GM10248 (cell line): ENCODE results near the gene GRAP2.
"Not testable (repeated sequence)": the region's sequence is repeated elsewhere in the genome, so short reads cannot be mapped to it uniquely, and the experiment has no call there.

Experiments used
- CTCF ChIA-PET: fragments of 300-600 bp; sonication (Branson Sonifier 250); formaldehyde crosslinking; extraction: SDS; loops from one replicate; lab custom pipeline; 2021; ENCODE audit warnings: antibody characterized with exemption; lab: Yijun Ruan, JAX
- POLR2A ChIA-PET: fragments of 350-650 bp; sonication (Branson Sonifier 250); formaldehyde crosslinking; extraction: SDS; loops from one replicate; lab custom pipeline; 2020; ENCODE audit warnings: antibody characterized with exemption; lab: Yijun Ruan, JAX
- DNase-seq: peaks from one replicate; pipeline ENCODE4 v3.0.0; 2012; ENCODE audit errors: extremely low spot score
- TF ChIP-seq, protein P1 (sequence below): IDR thresholded peaks from 2 replicates; pipeline ENCODE4 v1.5.1; 2012; ENCODE audit warnings: mild to moderate bottlenecking, low read depth; ENCODE audit errors: extremely low read depth, missing control alignments, control extremely low read depth

GRAP2 gene

DNA sequence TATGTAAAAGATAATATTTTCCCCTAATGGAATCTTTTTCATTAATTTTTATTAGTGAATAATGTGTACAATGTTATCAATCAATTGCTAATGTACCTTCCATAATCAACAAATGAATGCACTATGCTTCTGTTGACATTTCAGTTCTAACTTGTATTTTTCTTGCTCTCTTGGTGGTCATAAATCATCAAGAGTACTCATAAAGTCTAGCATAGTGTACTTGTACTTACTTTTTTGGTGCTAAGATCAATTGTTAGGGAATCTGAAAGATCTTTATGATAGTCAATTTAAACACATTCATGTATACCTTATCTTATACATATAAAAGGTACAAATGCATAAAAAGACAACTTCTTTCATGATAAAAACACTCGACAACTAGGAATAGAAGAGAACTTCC, 17.8 kb upstream of the GRAP2 start:
- ChIA-PET POLR2A (no interaction called here), CTCF (no interaction called here)
- TF ChIP-seq, protein P1, sequence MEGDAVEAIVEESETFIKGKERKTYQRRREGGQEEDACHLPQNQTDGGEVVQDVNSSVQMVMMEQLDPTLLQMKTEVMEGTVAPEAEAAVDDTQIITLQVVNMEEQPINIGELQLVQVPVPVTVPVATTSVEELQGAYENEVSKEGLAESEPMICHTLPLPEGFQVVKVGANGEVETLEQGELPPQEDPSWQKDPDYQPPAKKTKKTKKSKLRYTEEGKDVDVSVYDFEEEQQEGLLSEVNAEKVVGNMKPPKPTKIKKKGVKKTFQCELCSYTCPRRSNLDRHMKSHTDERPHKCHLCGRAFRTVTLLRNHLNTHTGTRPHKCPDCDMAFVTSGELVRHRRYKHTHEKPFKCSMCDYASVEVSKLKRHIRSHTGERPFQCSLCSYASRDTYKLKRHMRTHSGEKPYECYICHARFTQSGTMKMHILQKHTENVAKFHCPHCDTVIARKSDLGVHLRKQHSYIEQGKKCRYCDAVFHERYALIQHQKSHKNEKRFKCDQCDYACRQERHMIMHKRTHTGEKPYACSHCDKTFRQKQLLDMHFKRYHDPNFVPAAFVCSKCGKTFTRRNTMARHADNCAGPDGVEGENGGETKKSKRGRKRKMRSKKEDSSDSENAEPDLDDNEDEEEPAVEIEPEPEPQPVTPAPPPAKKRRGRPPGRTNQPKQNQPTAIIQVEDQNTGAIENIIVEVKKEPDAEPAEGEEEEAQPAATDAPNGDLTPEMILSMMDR, result no peak
- DNase-seq, result no peak

DNA sequence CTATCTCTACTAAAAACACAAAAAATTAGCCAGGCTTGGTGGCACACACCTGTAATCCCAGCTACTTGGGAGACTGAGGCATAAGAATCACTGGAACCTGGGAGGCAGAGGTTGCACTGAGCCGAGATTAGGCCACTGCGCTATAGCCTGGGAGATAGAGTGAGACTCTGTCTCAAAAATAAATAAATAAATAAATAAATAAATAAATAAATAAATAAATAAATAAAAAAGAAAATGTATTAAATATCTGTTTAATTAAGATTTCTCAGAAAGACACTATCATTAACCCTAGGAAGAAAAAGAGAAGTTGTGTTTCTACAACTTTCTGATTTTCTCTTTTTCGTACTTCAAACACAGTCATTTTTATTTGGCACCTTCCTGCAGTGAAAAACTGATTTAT, 11.0 kb upstream of the GRAP2 start:
- DNase-seq, POLR2A ChIA-PET: not testable (repeated sequence)
- CTCF ChIA-PET, result interaction anchor here (1.3 to 1.9 kb wide), 3 partner anchors 9 to 43 kb away, joined by 3 to 5 read pairs (median 4); no protein-coding TSS in a partner anchor

DNA sequence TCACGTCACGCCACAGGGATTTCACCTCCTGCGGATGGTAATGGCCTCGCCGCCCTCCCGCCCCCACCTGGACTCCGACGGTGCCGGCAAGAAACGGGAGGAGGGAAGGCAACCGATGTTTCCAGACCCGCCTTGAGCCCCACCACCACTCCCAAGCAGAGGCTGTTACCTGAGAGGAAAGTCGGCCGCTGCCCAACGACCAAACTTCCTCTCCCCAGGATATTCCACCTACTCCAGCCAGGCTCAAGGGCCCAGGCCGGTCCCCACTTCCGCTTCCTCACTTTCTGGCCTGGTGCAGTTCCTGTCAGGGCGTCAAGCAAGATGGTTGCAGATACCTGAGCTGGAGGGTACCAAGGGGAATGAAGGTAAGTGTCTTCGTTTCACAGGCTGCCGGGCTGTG, 7.4 kb upstream of the GRAP2 start, which contains the start of gene ENTHD1:
ENTHD1 (minus strand) TSS at position 235 of the 400 bp plus-strand sequence. CDS start 6,012 bp downstream, outside the sequence.
- CTCF ChIA-PET, result interaction anchor here (1.2 to 1.7 kb wide), 2 partner anchors 10 to 14 kb away, joined by 3 to 5 read pairs; no protein-coding TSS in a partner anchor
- TF ChIP-seq, protein P1, result no peak
- POLR2A ChIA-PET, result no interaction called here
- no peak for DNase-seq

DNA sequence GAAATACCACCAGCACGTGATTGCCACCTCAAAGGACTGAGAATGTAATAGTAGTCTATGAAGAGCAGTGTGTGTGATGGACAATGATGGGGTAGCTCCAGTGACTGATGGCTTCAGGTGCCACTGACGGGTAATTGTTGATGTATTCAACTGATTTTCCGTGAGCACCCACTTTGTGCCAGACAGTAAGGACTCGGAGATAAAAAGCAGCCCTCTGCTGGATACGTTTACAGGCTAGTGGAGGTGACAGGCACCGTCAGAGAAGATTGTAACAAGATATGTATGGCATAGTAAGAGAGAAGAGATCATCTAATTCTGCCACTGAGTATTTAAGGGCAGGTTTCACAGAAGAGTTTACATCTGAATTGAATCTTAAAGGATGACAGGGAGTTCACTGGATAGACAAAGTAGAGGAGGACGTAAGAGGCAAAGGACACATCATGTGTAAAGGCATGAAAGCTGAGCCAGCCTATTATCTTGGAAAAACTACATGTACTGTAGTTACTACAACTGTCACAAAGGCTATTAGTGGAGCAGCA, 6.3 kb upstream of the GRAP2 start:
- DNase-seq, result no peak
- POLR2A ChIA-PET, result no interaction called here

DNA sequence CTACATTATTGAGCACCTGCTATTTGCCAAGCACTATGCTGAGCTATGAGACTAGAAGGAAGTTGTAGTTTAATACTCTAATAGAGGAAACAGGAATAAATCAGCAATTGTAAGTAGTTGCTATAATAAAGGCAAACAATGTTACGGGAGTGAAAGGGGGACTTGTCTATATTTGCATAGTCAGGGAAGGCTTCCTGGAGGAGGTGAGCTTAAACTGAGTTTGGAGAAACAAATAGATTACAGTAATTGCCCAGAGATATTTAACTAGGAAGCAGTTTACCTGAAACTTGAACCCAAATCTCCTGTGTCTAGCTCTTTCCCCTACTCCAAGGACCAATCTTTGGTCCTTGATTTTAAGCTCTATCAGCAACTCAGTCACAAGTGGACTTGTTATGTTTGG, 5.2 kb upstream of the GRAP2 start:
- TF ChIP-seq, protein P1, result no peak
- CTCF ChIA-PET, result interaction anchor here (1.2 to 1.4 kb wide), 2 partner anchors 25 to 86 kb away, joined by 3 read pairs; no protein-coding TSS in a partner anchor
- POLR2A ChIA-PET, result no interaction called here
- no peak for DNase-seq

More for the DNA sequence above, 6.3 kb upstream of the GRAP2 start:
- TF ChIP-seq, protein P1, result no peak
- CTCF ChIA-PET, result interaction anchor here (1.2 kb wide), 1 partner anchor 11 kb away, joined by 3 read pairs; no protein-coding TSS in a partner anchor

DNA sequence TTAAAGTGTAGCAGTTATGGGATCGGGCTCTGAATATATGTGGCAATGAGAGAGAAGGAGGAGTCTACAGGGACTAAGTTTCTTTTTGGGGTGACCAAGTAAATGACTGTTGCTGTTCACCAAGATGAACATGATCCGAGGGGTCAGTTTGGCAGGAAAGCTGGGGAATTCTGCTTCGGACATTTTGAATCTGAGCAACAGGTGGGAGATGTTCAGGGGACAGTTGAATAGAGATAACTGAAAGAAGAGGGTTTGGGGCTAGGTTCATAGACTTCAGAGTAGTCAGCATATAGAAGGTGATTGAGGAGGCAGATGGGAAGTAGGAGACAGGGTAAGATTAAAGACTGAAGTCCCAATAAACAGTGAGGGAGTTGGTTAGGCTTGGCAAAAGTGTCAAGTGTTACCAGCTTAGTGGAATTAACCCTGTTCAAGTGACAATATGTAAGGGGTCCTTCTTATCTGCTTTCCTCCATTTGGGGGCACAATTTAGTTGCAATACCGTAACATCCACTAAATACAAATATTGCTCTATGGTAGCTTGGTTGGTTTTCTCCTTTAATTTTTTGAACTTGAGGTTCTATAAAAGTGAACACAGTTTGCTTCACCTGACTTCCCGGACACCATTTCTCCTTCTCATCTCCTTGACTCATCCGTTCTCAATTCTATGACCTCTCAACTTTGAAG, 4.4 kb upstream of the GRAP2 start:
- DNase-seq, result no peak
- TF ChIP-seq, protein P1, result no peak
- ChIA-PET CTCF (interaction anchor here (0.7 to 1.4 kb wide), 6 partner anchors 9 to 87 kb away, joined by 3 to 4 read pairs (median 3); no protein-coding TSS in a partner anchor), POLR2A (no interaction called here)

DNA sequence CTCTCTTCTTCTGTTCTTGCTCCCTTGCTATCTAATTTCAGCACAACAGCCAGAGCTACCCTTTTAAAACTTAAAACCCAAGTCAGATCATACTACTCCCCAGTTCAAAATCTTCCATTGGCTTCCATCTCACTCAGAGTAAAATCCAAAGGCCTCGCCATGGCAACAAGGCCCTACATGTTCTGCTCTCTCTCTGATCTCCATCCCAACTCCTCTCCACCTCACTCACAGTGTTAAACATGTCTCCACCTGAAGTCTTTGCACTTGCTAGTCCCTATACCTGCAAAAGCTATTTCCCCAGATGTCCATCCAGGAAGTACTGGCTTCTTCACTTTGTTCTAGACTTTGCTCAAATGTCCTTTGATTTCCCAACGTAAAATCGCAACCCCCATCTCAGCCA, 3.0 kb upstream of the GRAP2 start:
- TF ChIP-seq, protein P1, result no peak

More for the DNA sequence above, 3.0 kb upstream of the GRAP2 start:
- ChIA-PET POLR2A (no interaction called here), CTCF (interaction anchor here (1.2 kb wide), 1 partner anchor 39 kb away, joined by 3 read pairs; no protein-coding TSS in a partner anchor)
- no peak for DNase-seq
